Measurements from ENCODE around the gene APOBEC2.

DNA sequence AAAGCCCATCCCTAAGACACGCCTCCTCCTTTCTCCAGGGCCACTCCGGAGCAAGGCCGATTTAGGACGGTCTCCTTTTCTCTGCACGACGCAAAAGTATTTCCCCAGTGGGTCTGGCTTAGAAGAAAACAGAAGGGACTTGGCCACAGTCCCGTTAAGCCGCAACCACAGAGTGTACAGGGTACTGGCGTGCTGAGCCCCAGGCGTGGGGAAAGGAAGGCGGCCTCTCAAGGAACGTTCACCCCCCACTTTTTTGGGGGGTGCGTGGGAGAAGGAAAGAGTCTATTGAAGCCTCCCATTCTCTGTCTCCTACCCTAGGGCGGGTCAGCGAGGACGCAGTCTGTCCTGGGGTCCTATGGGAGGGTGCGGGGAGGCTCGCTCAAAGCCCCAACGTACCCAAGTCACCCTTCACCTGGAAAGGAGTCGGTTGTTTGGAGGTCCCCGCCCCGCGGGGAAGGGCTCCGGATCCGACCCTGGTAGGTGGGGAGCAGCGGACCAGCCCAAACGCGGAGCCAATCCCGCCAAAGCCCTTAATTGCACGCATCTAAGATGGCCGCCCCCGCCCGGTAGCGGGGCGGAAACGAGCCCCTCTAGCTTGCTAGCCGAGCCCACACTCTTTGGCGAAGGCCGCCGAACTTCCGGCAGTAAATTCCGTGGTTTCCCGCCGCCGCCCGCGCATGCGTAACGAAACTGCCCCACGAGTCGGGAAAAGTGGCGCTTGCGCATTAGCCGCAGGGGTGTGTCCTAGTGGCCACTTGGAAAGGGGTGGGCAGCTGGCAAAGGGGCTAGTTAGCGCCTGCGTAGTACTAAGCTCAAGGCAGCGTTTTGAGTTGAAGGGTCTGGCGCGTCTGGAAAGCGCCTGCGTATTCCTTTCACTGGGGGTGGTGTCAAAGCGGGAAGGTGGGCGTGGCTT, 19.2 kb downstream of the APOBEC2 start, which contains the start of gene OARD1:
- TF ChIP-seq, protein P1, sequence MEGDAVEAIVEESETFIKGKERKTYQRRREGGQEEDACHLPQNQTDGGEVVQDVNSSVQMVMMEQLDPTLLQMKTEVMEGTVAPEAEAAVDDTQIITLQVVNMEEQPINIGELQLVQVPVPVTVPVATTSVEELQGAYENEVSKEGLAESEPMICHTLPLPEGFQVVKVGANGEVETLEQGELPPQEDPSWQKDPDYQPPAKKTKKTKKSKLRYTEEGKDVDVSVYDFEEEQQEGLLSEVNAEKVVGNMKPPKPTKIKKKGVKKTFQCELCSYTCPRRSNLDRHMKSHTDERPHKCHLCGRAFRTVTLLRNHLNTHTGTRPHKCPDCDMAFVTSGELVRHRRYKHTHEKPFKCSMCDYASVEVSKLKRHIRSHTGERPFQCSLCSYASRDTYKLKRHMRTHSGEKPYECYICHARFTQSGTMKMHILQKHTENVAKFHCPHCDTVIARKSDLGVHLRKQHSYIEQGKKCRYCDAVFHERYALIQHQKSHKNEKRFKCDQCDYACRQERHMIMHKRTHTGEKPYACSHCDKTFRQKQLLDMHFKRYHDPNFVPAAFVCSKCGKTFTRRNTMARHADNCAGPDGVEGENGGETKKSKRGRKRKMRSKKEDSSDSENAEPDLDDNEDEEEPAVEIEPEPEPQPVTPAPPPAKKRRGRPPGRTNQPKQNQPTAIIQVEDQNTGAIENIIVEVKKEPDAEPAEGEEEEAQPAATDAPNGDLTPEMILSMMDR (IDR thresholded peaks at IDR 0.05), result peak in 1 of 7 experiments; percentile 26
- TF ChIP-seq POLR2A (IDR thresholded peaks at IDR 0.05), result peak in 2 of 4 donors; percentile 27 to 49
- TF ChIP-seq EP300 (IDR thresholded peaks at IDR 0.05), result no peak

Measured in stomach (tissue), 4 donors.